GM18858 (cell line): ENCODE data around the gene HNF1A.
"Not testable (repeated sequence)": the region's sequence is repeated elsewhere in the genome, so short reads cannot be mapped to it uniquely, and the experiment has no call there.

ENCODE experiments used
- ATAC-seq: cut with Tn5 transposase; IDR thresholded peaks from one replicate; pipeline ENCODE4 v1.9.1; 2021; ENCODE audit not compliant: unreplicated experiment

HNF1A gene

GRCh38 chr12:121038861-121039668, 60.7 kb downstream of the HNF1A start, which contains the start of gene OASL:
TSS of gene OASL (minus strand) at chr12:121039246. CDS start at chr12:121038971, 275 bp downstream.
- no peak for ATAC-seq

DNA sequence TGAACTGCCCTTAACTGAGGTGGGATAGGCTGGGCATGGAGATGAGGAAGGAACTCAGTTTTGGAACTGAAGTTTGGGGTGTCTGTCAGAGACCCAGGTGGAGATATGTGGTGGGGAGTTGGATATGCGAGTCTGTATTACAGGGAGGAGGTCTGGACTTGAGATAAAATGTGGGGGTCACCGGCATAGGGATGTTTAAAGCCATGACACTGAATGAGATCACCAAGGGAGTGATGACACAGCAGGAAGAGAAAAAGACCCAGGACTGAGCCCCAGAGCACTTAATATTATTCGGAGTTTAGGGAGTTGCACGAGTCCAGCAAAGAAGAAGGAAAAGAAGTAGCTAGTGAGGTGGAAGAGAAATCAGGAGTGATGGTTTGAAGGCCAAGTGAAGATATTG, 64.7 kb downstream of the HNF1A start:
- ATAC-seq, result no peak

- ATAC-seq, result not testable (repeated sequence)
These were observed 69.1 kb downstream of the HNF1A start for GRCh38 chr12:121047400-121047799.

- ATAC-seq, result no peak
These were observed 70.1 kb downstream of the HNF1A start for GRCh38 chr12:121048442-121048841.

DNA sequence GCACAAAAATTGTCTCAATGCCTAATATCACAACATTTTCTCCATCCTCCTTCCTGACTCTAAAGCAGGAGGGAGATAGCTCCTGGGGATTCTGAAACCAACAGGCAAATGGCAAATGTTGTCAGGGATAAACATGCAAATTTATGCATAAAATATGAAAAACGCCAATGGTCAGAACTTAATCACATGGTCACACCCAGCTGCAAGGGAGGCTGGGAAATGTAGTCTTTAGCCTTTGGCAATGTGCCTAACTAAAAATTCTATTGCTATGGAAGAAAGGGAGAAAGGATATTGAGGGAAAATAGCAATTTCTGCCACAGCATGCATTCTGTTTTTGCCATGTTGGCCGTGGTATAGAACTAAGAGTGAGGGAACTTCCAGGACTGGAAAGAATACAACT, 72.4 kb downstream of the HNF1A start:
- ATAC-seq, result no peak
